PC-3 (cell line): ENCODE data around the gene IFT122. TPM values are rescaled to one million over a fixed set of nuclear protein-coding genes. Genes with fewer than 3 reads are reported as not detected.

Experiments
- ATAC-seq: fragments of 200-7000 bp; cut with Tn5 transposase; 2 replicates; pipeline ENCODE4 v1.9.1; 2020; ENCODE audit warnings: mild to moderate bottlenecking, moderate library complexity
- BruUV-seq: library from RNA; stranded (reverse); fragments of 400-500 nt; replicated peaks from 2 replicates; lab custom pipeline; 2021; lab: Mats Ljungman, UMichigan
- CTCF ChIA-PET: fragments of 300-600 bp; sonication (Branson Sonifier 250); formaldehyde crosslinking; loops from one replicate; lab custom pipeline; 2022; ENCODE audit warnings: antibody characterized with exemption; lab: Charles Lee
- POLR2A ChIA-PET: fragments of 300-600 bp; sonication (Branson Sonifier 250); formaldehyde crosslinking; loops from one replicate; lab custom pipeline; 2022; ENCODE audit warnings: antibody characterized with exemption; ENCODE audit not compliant: unreplicated experiment; lab: Charles Lee
- DNase-seq: peaks from one replicate; pipeline ENCODE4 v3.0.0-alpha.2; 2015
- H2AFZ ChIP-seq: fragments of 300-600 bp; sonication (generic); 2 replicates; pipeline ENCODE4 v1.6.0; 2016; ENCODE audit warnings: antibody characterized with exemption, low read length
- H3F3A ChIP-seq: fragments of 300-600 bp; sonication (generic); one replicate; pipeline ENCODE4 v1.6.0; 2017; ENCODE audit warnings: antibody characterized with exemption, low read length, control low read depth, mild to moderate bottlenecking; ENCODE audit not compliant: unreplicated experiment
- H3K27ac ChIP-seq: fragments of 300-600 bp; sonication (generic); 2 replicates; pipeline ENCODE4 v1.5.1; 2016; ENCODE audit warnings: mild to moderate bottlenecking, low read length
- H3K27me3 ChIP-seq: fragments of 300-600 bp; sonication (generic); 2 replicates; pipeline ENCODE4 v1.6.1; 2016; ENCODE audit warnings: low read length, mixed read lengths
- H3K36me3 ChIP-seq: fragments of 300-600 bp; sonication (generic); 2 replicates; pipeline ENCODE4 v1.6.1; 2016; ENCODE audit warnings: low read depth, mixed run types, low read length, mixed read lengths
- H3K4me1 ChIP-seq: fragments of 300-600 bp; sonication (generic); 2 replicates; pipeline ENCODE4 v1.5.1; 2016; ENCODE audit warnings: low read length; ENCODE audit not compliant: insufficient read depth
- H3K4me2 ChIP-seq: fragments of 300-600 bp; sonication (generic); 2 replicates; pipeline ENCODE4 v1.6.0; 2016; ENCODE audit warnings: low read length
- H3K4me3 ChIP-seq: fragments of 300-600 bp; sonication (generic); 2 replicates; pipeline ENCODE4 v1.5.1; 2016; ENCODE audit warnings: mild to moderate bottlenecking, low read length, mixed read lengths
- H3K79me2 ChIP-seq: fragments of 300-600 bp; sonication (generic); 2 replicates; pipeline ENCODE4 v1.6.1; 2017; ENCODE audit warnings: low read length, mixed read lengths
- H3K9ac ChIP-seq: fragments of 300-600 bp; sonication (generic); 2 replicates; pipeline ENCODE4 v1.6.0; 2016; ENCODE audit warnings: mild to moderate bottlenecking, low read length
- H3K9me2 ChIP-seq: fragments of 300-600 bp; sonication (generic); replicated peaks from 2 replicates; pipeline ENCODE4 v1.6.1; 2016; ENCODE audit warnings: mixed run types, low read length, mixed read lengths
- H3K9me3 ChIP-seq: fragments of 300-600 bp; sonication (generic); 2 replicates; pipeline ENCODE4 v1.6.1; 2016; ENCODE audit warnings: low read length, mixed read lengths
- H4K20me1 ChIP-seq: fragments of 300-600 bp; sonication (generic); 2 replicates; pipeline ENCODE4 v1.6.1; 2016; ENCODE audit warnings: low read length, mixed read lengths
- CTCF ChIP-seq: fragments of 300-600 bp; sonication (generic); conservative IDR thresholded peaks from 2 replicates; pipeline ENCODE4 v1.5.1; 2017; ENCODE audit warnings: antibody characterized with exemption, low read depth, mild to moderate bottlenecking, low read length
- EZH2 ChIP-seq: fragments of 300-600 bp; sonication (generic); IDR thresholded peaks from one replicate; pipeline ENCODE4 v1.6.1; 2017; ENCODE audit warnings: antibody characterized with exemption, mild to moderate bottlenecking, low read length; ENCODE audit not compliant: unreplicated experiment
- EZH2phosphoT487 ChIP-seq: fragments of 300-600 bp; sonication (generic); IDR thresholded peaks from 2 replicates; pipeline ENCODE4 v1.6.1; 2018; ENCODE audit warnings: mild to moderate bottlenecking, antibody characterized with exemption, low read length, borderline replicate concordance
- intact Hi-C: fragments of 100-400 bp; cut with micrococcal nuclease; formaldehyde crosslinking; loops from 2 replicates; pipeline ENCODE4 v1.9.0; 2023
- total RNA-seq: library from RNA; depleted of rRNA; stranded (reverse); fragments of >200 nt; gene quantifications from 2 replicates; pipeline ENCODE4 v1.2.3, GENCODE V29; 2014

Gene IFT122
- total RNA-seq, 1 experiment from 2014 or later: 10.2 TPM

GRCh38 chr3:129519449-129519848, 79.4 kb downstream of the IFT122 start:
- no peak overlapping the region for H2AFZ ChIP-seq
- BruUV-seq: no TSS peak
- CTCF ChIA-PET: no interaction called here
- H3K4me3 ChIP-seq: no peak overlapping the region
- no peaks in the 10 kb centered on the region for H3K4me1 ChIP-seq
- no peak for ATAC-seq
- no peak overlapping the region for H3K27ac ChIP-seq
- H3K79me2 ChIP-seq: no peaks in the 10 kb centered on the region
- H3F3A ChIP-seq: no peaks in the 10 kb centered on the region
- H3K36me3 ChIP-seq: no peaks in the 10 kb centered on the region
- no peaks in the 10 kb centered on the region for H4K20me1 ChIP-seq
- no peak for DNase-seq
- TF ChIP-seq EZH2 (no peak), EZH2phosphoT487 (no peak), CTCF (no peak)
- no peaks in the 10 kb centered on the region for H3K27me3 ChIP-seq
- no peak overlapping the region for H3K4me2 ChIP-seq
- no peak overlapping the region for H3K9ac ChIP-seq
- no peaks in the 10 kb centered on the region for H3K9me2 ChIP-seq
- H3K9me3 ChIP-seq: no peaks in the 10 kb centered on the region
- POLR2A ChIA-PET: no interaction called here
- intact Hi-C loops: no loop called here

GRCh38 chr3:129519896-129520715, 80.1 kb downstream of the IFT122 start:
- ChIA-PET CTCF (no interaction called here), POLR2A (no interaction called here)
- Histone ChIP-seq H3F3A (no peaks in the 10 kb centered on the region), H3K9me3 (no peaks in the 10 kb centered on the region), H4K20me1 (no peaks in the 10 kb centered on the region), H3K4me3 (no peak overlapping the region), H3K9ac (no peak overlapping the region), H3K27me3 (no peaks in the 10 kb centered on the region), H3K9me2 (no peaks in the 10 kb centered on the region), H3K4me2 (no peak overlapping the region), H3K27ac (no peak overlapping the region), H2AFZ (no peak overlapping the region), H3K79me2 (no peaks in the 10 kb centered on the region), H3K36me3 (no peaks in the 10 kb centered on the region), H3K4me1 (no peaks in the 10 kb centered on the region)
- TF ChIP-seq EZH2phosphoT487: no peak
- no peak for TF ChIP-seq EZH2
- TF ChIP-seq CTCF: no peak
- ATAC-seq (no peak), DNase-seq (no peak)
- intact Hi-C loops: no loop called here
- no TSS peak for BruUV-seq

- no TSS peak for BruUV-seq
- DNase-seq (no peak), ATAC-seq (no peak)
- H2AFZ ChIP-seq: no peak overlapping the region
- no peaks in the 10 kb centered on the region for H3K79me2 ChIP-seq
- H3K9ac ChIP-seq: no peak overlapping the region
- no peaks in the 10 kb centered on the region for H3K4me1 ChIP-seq
- no peaks in the 10 kb centered on the region for H3K9me2 ChIP-seq
- POLR2A ChIA-PET: no interaction called here
- H3K27ac ChIP-seq: no peak overlapping the region
- no peak overlapping the region for H3K4me3 ChIP-seq
- H3K36me3 ChIP-seq: no peaks in the 10 kb centered on the region
- H4K20me1 ChIP-seq: no peaks in the 10 kb centered on the region
- H3K27me3 ChIP-seq: no peaks in the 10 kb centered on the region
- H3F3A ChIP-seq: no peaks in the 10 kb centered on the region
- no peak overlapping the region for H3K4me2 ChIP-seq
- no peaks in the 10 kb centered on the region for H3K9me3 ChIP-seq
- CTCF ChIA-PET: no interaction called here
- intact Hi-C loops: no loop called here
- TF ChIP-seq CTCF: no peak
- no peak for TF ChIP-seq EZH2
- TF ChIP-seq EZH2phosphoT487: no peak
These were observed 80.9 kb downstream of the IFT122 start for GRCh38 chr3:129520960-129521359.
